Fibroblast of skin of right biceps (primary cell): ENCODE data around the gene GPC6.

ENCODE experiments used
- DNase-seq: peaks from one replicate; pipeline ENCODE4 v3.0.0-alpha.2; 2013

GPC6 gene

DNA sequence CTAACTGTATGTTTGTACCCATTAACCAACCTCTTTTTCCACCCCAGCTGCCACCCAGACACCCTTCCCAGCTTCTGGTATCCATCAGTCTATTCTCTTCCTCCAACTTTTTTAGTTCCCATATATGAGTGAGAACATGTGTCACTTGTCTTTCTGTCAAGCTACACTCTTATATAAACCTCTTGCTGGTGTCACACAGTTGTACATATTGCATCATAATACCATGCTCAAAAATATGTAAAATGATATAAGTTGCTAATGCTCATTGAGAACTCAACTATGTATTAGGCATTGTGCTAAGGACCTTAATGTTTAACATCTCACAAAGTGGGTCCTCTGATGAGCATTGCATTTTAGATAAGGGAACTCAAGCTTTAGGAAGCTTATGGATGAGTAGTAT lies 395.4 kb downstream of the GPC6 start:
- DNase-seq: no peak

DNA sequence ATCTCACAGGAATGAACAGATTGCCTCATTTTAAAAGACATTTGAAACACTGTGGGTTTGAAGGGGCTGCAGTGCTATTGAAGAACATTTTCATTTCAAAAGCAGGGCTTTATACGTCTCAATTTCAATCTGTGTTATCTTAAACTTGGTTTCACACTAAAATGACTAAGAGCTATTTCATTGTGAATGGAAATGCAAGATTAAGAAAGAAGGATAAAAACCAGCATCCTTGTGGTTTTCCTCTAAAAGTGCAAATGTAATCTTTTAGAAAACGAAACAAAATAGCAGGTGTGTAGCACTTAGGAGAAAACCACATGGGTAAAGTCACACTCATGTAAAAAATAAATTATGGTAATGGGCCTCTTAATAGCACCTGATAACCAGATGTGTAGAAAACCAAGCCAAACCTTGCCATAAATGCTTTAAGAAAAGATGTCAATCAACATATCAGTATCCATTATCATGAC lies 397.7 kb downstream of the GPC6 start:
- peak; percentile 25 for DNase-seq

DNA sequence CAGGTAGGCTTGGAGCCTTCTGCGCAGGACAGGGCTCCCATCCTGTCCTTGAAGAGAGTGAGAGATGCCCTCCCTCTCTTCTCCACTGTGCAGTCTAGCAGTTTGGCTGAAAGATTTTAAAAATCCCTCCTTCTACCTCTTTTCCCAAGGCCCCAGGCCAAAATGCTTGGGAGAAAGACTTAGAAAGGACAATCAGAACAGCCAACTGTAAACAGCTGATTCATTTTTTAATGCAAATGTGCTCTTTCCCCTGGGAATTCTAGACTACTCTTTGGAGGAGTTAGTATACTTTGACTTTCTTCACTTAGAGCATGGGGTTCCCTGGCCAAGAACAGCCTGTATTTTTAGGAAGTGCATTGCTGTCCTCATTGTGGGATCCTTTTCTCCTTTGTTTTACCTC lies 398.9 kb downstream of the GPC6 start:
- peak; percentile 12 for DNase-seq

DNA sequence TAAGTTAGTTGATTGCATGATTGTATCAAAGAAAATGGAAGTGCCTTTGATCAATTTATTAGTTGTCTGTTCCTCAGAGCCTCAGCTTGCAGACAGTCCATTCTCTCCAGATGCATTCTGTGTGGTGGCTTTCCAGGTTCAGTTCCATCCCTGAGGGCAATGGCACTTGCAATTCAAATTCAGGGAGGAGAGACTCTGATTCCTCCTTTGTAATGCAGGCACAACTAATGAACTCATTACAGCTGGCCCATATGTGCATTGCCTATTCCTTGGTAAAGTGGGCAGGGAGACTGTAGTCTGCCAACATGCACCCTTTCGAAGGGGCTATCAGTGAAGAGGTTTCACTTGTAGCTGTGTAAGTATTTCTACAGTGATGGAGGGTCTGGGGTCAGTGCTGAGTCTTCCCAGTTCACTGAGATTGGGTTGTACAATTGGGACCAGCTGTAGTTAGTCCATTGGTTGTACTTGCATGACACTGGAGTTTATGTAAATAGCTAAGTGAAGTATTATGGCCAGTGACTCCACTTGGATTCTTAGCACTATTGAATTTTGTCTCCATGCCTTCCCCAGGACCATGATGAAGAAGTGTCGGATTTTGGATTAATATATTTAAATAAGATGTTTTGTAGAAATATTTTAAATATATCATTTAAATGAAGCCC lies 401.7 kb downstream of the GPC6 start:
- no peak for DNase-seq

DNA sequence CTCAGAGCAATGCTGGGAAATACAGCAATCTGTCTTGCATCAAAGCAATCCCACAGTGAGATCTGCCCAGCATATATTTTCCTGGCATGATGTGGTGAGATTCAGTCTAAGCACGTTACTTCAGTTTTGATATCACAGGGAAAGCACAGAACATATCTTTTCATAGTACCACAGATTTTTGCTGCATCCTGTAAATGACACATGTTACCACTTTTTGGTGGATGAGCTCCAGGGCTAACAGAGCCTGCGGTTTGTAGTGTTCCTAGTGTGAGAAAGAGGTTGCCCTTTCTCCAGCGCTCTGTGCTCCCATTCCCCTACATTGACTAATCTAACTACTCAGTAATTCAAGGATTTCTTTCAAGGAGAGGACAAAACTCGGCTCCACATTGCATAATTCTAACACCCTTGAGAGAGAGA lies 409.0 kb downstream of the GPC6 start:
- DNase-seq: peak; percentile 91

DNA sequence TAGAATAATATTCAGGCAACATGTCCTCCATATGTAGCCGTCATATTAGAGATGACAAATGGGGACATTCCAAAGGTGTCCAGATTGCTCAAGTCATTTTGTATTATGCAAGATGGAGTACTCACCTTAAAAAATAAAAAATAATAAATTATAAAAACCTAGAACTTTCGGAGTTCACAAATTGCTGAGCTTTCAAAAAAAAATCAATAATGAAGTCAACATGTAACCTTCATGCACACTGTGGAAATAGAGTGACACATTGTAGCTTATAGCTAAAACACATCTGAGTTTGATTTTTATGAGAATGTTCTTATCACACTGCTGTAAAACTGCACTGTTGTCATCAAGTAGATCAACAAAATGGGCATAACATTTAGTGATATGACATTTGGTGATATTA lies 411.2 kb downstream of the GPC6 start:
- no peak for DNase-seq

DNA sequence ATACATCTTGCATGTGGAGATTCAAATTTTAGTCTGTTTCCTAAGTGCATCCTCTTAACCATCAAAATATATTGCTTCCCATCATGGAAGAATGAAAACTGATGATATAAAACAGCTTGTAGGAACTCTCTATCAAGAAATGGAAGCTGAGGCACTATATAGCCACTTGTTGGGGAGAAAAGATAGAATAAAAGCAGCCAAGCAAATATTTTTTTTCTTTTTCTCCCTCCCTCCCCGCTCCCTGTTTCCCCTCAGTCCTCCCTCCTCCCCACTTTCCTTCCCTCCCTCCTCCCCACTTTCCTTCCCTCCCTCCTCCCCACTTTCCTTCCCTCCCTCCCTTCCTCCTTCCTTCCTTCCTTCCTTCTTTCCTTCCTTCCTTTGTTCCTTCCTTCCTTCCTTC lies 413.8 kb downstream of the GPC6 start:
- no peak for DNase-seq

DNA sequence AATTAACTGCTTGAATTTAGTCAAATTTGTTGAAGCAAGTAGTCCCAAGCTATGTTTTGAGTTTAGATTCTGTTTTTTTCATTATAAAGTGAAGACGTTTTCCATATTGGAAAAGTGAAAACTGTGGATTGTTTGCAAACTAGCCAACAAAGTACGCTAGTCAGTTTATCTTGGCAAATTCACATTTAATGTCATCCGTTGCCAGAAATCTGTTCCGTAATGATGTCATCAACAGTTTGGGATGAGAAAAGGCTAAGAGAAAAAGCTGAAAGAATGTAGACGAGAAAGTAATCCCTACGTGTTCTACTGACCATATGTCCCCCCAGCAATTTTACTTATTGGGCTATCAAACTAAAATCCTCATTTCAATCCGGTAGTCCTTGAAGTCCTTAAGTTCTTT lies 419.6 kb downstream of the GPC6 start:
- peak; percentile 16 for DNase-seq

DNA sequence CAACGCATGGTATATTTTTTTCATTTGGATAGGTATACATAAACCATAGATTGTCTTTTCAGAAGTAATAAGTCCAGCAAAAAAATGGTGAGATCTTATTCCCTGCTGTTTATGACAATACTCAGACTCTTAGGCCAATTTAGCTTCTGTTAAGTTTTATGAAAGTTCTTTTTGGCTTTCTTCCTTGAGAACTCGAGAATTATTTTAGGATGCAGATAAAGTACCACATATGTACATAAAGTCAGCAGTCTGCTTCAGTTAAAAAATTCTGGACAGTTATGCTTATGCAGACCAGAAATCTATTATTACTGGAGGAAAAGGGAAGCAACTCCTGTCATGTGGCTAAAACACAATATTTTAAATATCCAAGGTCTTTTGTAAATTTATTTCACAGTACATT lies 422.9 kb downstream of the GPC6 start:
- no peak for DNase-seq

DNA sequence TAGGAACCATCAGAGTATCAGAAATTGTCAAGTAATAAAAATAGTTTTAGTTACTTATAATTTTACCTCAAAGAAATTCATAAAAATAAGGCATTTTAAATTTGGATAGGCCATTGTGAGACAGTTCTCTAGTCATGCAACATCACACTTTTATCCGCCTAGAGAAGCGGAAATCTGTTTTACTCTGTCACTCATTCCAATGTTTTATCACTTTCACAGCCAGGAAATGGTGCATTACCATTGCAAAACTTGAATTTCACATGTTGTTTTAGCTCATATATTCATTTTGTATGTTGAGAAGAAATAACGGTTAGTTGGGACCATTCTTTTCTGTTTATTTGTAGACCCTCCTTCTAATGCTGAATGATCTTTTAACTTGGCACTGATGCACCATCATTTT lies 427.2 kb downstream of the GPC6 start:
- no peak for DNase-seq

DNA sequence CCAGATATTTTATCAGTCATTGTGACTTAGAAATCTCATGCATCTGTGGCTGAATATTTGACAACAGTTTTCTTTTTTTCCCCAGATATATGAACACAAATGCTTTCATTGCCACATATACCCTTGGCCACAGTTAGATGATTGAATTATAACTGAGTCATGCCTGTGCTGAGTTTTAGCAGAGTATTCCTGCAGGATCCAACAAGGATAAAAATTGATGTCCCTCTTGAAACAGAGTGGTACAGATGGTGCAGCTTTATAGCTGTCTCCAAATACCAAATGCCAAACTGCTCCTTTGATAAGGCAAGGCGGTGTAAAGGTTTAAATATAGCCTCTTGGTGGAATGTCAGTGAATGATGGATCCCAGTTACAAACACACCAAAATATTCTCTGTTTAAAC lies 428.5 kb downstream of the GPC6 start:
- DNase-seq: no peak

DNA sequence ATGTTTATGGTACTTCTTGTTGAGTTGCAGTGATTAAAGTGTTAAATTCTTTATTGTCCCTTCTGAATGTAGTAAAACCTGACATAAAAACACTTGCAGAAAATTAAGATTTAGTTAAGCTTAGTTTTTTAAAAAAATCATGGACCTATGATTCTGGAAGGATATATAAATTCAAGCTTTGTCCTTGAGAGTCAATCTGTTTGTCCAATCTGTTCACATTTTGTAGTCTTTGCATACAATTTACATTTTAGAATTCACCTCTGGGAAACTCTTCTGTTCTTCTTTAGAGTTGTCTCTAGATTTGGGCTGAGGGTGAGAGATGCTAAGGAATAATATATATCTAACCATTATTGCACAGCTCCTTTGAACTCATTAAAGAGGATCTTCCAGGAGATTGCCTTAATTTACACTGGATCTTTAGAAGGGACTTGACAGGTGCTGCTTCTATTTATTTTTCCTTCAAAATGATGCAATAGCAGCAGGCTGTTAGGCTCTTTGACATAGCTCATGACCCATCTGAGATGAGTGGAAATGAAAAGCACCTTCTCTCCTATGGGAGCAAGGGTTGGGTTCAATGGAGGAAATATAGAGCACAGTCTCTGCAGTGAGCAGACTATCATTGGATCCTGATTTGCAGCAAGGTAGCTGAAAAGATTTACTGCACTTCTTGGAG lies 433.9 kb downstream of the GPC6 start:
- no peak for DNase-seq

DNA sequence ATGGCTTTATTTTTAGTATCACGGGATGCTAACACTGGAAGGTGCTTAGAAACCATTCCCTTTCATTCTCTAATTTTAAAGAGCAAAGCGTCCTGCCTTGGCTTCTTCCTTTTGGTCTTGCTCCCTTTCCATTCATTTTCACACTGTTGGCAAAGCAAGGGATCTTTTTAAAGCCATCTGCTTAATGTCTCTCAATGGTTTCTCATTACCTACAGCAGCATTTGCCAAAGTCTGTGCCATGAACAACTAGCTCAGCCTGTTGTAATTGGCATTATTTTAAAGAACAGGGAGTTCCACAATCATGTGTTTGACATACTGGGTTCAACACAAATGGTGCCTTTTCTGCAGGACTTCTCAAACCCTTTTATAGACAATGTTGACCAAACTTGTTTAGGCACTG lies 444.3 kb downstream of the GPC6 start:
- DNase-seq: no peak

DNA sequence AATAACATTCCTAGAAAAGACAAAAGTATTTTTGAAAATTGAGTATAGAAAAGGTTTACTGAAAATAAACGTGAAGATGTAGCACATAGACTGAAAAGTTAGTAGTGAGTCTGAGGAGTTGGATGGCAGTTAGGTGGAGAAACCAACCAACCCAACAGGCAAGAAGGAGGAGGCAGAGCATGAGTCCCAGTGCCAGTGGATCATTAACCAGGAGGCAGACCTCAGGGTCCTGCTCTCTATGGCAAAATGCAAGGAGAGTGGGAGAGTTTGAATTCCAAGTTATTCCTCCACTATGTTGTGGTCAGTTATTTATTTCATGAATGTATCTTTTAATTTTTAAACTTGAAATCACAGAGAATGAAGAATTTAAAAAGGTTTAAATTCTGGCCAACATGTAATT lies 446.4 kb downstream of the GPC6 start:
- DNase-seq: no peak

DNA sequence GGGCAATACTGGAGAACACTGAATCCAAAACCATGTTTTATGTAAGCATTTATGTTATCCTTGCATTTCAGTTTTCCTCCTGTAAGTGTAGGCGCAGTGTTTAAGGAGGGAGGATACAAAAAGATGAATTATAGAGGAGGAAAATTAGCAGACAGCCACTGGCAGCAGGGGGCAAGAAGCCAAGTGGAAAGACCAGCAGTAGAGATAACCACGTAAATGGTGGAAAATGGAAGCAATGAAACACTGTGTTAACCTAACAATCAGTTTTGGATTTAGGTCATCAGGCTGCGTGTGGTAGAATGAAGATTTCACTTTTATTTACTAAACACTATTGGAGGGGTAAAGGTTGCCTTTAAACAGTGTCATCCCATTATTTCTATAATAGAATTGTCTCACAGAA lies 447.3 kb downstream of the GPC6 start:
- no peak for DNase-seq

DNA sequence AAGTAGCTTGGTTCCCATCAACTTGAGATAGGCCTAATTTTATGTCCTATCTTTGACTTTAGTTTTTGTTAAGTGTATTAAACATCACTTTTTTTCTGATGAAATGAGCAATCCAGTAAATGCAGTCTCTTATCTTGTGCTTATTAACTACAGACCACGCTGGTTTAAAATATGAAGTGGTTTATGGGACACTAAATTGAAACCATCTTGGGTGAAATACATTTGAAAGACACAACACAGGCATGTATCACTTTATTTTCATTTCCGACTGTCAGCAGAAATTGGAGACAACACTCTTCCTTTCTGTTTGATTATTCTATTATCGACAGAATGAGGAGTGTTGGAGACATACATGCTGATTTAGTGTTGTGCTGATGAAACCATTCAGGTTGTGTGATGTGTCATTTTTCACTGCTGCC lies 447.7 kb downstream of the GPC6 start:
- DNase-seq: peak; percentile 19

DNA sequence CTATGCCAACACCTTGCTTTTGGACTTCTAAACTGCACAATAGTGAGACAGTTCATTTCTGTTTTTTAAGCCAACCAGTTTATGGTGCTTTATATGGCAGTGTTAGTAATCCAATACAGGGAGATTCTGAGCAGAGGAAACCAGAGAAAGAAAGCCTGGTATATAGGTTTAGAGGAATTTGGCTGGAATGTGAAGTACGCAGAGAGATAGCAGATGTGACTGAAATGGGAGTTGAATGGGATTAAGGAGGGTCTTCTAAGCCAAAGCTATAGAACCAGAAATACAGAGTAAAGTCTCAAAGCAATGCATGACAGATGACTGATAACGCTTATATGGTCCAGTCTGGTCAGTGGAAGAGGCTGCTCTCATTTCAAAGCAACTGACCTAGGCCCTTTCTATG lies 453.7 kb downstream of the GPC6 start:
- DNase-seq: no peak

DNA sequence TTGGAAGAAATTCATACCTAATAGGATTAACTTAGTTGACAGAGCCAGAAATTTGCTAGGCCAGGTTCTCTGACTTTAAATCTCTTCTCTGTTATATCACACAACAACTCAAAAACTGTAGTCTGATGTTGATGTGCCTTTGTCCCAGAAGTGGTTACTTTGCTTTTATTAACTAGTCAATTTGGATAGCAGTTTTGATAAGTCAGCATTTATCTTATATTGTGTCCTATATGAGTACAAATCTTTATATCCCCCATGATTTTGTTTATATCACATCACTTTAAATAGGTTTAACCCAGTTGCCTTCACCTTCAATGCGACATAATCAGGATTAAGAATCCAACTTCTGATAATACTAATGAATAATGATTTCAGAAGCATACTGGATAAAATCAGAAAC lies 459.3 kb downstream of the GPC6 start:
- no peak for DNase-seq

DNA sequence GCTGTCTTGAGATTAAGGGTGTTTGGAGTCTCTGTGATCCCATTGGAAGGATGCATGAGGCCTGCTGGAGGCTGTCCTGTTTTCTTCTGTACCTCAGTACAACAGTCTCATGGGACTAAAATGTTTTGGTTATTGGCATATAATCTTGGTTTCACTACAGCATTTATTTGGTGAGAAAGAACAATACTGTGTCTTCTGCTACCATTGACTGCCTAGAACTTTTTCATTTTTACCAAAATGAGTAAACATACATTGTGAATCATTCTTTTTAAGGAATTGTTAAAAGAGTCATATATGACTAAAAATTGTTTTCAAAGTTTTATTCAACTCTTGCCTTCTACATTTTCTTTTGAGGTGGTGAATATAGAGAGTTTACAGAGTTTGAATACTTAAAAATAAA lies 459.8 kb downstream of the GPC6 start:
- DNase-seq: no peak

DNA sequence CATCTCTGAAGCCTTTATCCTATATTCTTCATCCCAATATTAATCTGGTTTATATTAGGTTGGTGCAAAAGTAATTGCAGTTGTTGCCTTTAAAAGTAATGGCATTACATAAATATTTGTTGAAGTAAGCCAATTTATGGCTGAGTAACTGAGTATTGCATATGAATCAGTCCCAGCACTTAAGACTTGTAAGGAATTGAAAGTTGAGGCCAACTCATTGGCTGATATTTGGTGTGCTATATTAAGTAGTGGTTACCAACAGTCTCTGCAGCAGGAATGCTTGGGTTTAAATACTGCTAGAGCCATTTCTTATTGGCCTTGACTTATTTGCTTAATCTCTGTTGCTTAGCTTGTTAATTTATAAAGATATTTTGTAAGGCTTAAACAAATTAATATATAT lies 460.7 kb downstream of the GPC6 start:
- DNase-seq: peak; percentile 37

DNA sequence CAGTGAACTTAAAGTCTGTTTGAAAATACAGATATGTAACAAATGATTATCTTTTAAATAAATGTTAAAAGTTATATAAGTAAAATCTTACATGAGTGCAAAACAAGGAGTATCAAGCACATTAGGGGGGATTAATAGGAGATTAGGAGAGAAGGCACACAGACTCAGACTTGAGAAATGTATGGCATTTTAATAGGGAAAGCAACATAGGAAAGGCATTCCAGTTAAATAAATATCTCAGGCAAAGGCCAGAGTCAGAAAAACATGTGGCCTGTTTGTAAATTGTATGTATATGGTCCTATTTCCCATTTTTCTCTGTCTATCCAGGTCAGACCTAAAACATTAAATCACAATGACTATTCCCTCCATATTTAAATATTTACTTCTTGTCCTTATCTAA lies 462.7 kb downstream of the GPC6 start:
- DNase-seq: peak; percentile 57

DNA sequence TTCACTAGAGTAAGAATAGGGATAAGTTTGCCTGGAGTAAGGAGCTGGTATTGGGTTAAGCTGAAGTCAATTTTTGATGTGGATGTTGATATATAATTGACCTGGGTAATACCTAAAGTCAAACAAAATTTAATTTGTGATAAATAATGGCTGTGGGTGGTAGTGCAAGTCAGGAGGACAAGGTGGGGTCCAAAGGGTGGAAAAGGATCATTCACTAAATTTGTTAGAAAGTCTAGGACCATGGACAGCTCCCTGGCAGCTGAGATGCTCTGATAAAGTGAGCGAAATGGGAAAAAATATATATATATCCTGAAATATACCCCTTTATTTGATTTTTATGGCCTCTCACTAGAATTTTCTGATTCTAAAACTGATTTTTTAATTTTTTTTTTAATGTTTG lies 463.5 kb downstream of the GPC6 start:
- peak; percentile 56 for DNase-seq

DNA sequence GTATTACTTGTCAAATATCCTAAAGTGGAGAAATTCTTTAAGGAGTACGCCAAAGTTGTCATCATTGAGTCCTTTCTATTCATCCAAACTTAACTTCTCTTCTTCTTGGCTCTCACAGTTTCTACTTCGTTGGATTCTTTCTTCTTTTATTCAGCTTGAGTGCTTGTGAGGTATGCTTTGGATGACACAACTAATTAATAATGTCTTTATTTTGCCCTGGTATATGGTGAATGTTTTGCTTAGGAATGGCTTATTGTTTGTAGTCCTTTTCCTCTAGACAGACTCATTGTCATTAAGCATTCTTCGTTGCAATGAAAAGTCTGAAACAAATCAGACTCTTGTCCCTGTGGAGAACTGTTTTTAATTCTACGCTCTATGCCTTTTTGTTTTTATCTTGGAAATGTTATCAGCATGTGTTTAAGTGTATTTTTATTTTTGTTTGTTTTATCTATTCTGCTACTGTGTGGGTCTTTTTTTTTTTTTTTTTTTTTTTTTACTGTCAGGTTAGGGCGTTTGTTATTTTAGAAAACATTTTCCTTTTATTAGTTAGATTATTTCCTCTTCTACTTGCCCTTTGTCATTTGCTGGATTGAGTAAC lies 471.5 kb downstream of the GPC6 start:
- no peak for DNase-seq

DNA sequence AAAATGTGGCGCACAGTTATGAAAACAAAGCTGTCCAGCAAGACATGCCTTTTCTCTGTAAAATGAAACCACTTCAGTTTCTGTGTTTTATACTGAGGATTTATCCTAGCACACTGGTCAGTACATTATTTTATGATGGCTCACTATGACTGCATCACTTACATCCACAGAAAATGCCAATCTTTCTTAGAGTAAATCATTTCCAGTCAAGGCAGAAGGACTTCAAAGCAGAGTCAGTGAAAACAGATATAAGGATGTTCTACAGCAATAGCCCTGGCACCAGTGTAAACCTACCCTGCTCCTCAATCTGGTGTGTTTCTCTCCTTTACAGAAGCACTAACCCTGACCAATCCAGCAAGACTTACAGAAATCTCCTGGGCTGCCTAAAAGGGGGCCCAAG lies 473.5 kb downstream of the GPC6 start:
- peak; percentile 28 for DNase-seq
